SK-N-SH (cell line): Measurements from ENCODE around the gene ELANE. TPM values are rescaled to one million over a fixed set of nuclear protein-coding genes. Genes with fewer than 3 reads are reported as not detected.

Experiments
- CTCF ChIA-PET: fragments of 300-600, 350-600 bp; formaldehyde crosslinking; extraction: SDS; loops from one replicate; lab custom pipeline; 2021; lab: Yijun Ruan, JAX
- POLR2A ChIA-PET: fragments of 350-600 bp; sonication (Branson Sonifier 250); formaldehyde crosslinking; extraction: SDS; loops from one replicate; lab custom pipeline; 2020; ENCODE audit warnings: antibody characterized with exemption, inconsistent platforms; lab: Yijun Ruan, JAX
- DNase-seq: peaks from one replicate; pipeline ENCODE4 v3.0.0; 2012
- H2AFZ ChIP-seq: fragments of 200-600 bp; sonication (generic); 2 replicates; pipeline ENCODE4 v1.8.1; 2016; ENCODE audit warnings: antibody characterized with exemption, mild to moderate bottlenecking, low read depth
- H3F3A ChIP-seq: fragments of 200-600 bp; sonication (generic); replicated peaks from 2 replicates; pipeline ENCODE3; 2016; ENCODE audit warnings: antibody characterized with exemption, mild to moderate bottlenecking; ENCODE audit not compliant: insufficient read depth
- H3K27ac ChIP-seq, 2 experiments: fragments of 200-500 bp in 1 of 2; fragments of 200-600 bp in 1 of 2; sonication (Bioruptor generic) in 1 of 2; sonication (generic), shearing (Covaris generic) in 1 of 2; 2 replicates each; pipeline versions ENCODE4 v1.5.1 to v1.6.1; 2014 to 2016; ENCODE audit warnings: low read depth in 2 of 2, inconsistent platforms in 1 of 2, low read length in 1 of 2, mild to moderate bottlenecking in 1 of 2, mixed read lengths in 1 of 2
- H3K27me3 ChIP-seq: fragments of 200-600 bp; sonication (generic), shearing (Covaris generic); 2 replicates; pipeline ENCODE4 v1.6.1; 2016; ENCODE audit warnings: mixed run types; ENCODE audit not compliant: insufficient read depth
- H3K36me3 ChIP-seq, 2 experiments: fragments of 200-500 bp in 1 of 2; fragments of 200-600 bp in 1 of 2; sonication (Bioruptor generic) in 1 of 2; sonication (generic) in 1 of 2; replicated peaks in 1 of 2; 2 replicates each; pipeline versions ENCODE3 to v1.5.1; 2014 to 2016; ENCODE audit warnings: low read length in 1 of 2, mild to moderate bottlenecking in 1 of 2; ENCODE audit not compliant: insufficient read depth in 2 of 2, control insufficient read depth in 1 of 2
- H3K4me1 ChIP-seq, 2 experiments: fragments of 200-500 bp in 1 of 2; fragments of 200-600 bp in 1 of 2; sonication (Bioruptor generic) in 1 of 2; sonication (generic), shearing (Covaris generic) in 1 of 2; 2 replicates each; pipeline versions ENCODE4 v1.5.1 to v1.6.1; 2014 to 2016; ENCODE audit warnings: low read depth in 1 of 2, low read length in 1 of 2, mixed run types in 1 of 2; ENCODE audit not compliant: insufficient read depth in 2 of 2, control insufficient read depth in 1 of 2
- H3K4me2 ChIP-seq: fragments of 200-600 bp; sonication (generic), shearing (Covaris generic); 2 replicates; pipeline ENCODE4 v1.6.1; 2017; ENCODE audit warnings: mixed run types
- H3K4me3 ChIP-seq, 2 experiments: fragments of 200-500 bp in 1 of 2; fragments of 200-600 bp in 1 of 2; sonication (Bioruptor generic) in 1 of 2; sonication (generic), shearing (Covaris generic) in 1 of 2; 2 replicates each; pipeline versions ENCODE4 v1.5.1 to v1.8.1; 2014 to 2016; ENCODE audit warnings: low read depth in 2 of 2, inconsistent platforms in 1 of 2, low read length in 1 of 2, mild to moderate bottlenecking in 1 of 2, mixed read lengths in 1 of 2, moderate library complexity in 1 of 2
- H3K79me2 ChIP-seq: fragments of 200-600 bp; sonication (generic); 2 replicates; pipeline ENCODE4 v1.8.1; 2017; ENCODE audit warnings: mild to moderate bottlenecking; ENCODE audit not compliant: insufficient read depth
- H3K9ac ChIP-seq: fragments of 200-600 bp; sonication (generic); 2 replicates; pipeline ENCODE4 v1.6.1; 2017; ENCODE audit warnings: mixed run types
- H3K9me2 ChIP-seq: fragments of 200-600 bp; sonication (generic); 2 replicates; pipeline ENCODE4 v1.6.1; 2017; ENCODE audit warnings: mixed run types
- H3K9me3 ChIP-seq: fragments of 200-600 bp; sonication (generic); 2 replicates; pipeline ENCODE4 v1.6.1; 2017; ENCODE audit warnings: mixed run types, mild to moderate bottlenecking, moderate library complexity
- H4K20me1 ChIP-seq: fragments of 200-600 bp; sonication (generic); 2 replicates; pipeline ENCODE4 v1.6.1; 2017; ENCODE audit warnings: mild to moderate bottlenecking, mixed run types; ENCODE audit not compliant: insufficient read depth
- ELF1 ChIP-seq: IDR thresholded peaks from 2 replicates; pipeline ENCODE4 v1.4.0; 2012
- EP300 ChIP-seq, 2 experiments: IDR thresholded peaks; 2 replicates each; pipeline versions ENCODE4 v1.4.0 to v1.6.1; 2012; ENCODE audit warnings: borderline replicate concordance in 1 of 2, low read depth in 1 of 2, low read length in 1 of 2
- FOXJ3 ChIP-seq: sonication (generic); formaldehyde crosslinking; IDR thresholded peaks from 2 replicates; pipeline ENCODE4 v1.5.1; 2020; ENCODE audit warnings: mild to moderate bottlenecking, missing genetic modification reagents
- FOXM1 ChIP-seq: IDR thresholded peaks from 2 replicates; pipeline ENCODE4 v1.4.0; 2012; ENCODE audit warnings: low read depth, mild to moderate bottlenecking
- GABPA ChIP-seq: IDR thresholded peaks from 2 replicates; pipeline ENCODE4 v1.4.0; 2012; ENCODE audit warnings: low read depth, mild to moderate bottlenecking
- MEF2A ChIP-seq: IDR thresholded peaks from 2 replicates; pipeline ENCODE4 v1.4.0; 2012; ENCODE audit warnings: low read depth, borderline replicate concordance
- MXI1 ChIP-seq: IDR thresholded peaks from 2 replicates; pipeline ENCODE4 v1.6.1; 2012; ENCODE audit warnings: mild to moderate bottlenecking, low read depth, low read length, improper control_type of control experiment
- NFIC ChIP-seq: IDR thresholded peaks from 2 replicates; pipeline ENCODE4 v1.4.0; 2012; ENCODE audit warnings: borderline replicate concordance
- POLR2AphosphoS5 ChIP-seq: IDR thresholded peaks from 2 replicates; pipeline ENCODE4 v1.6.1; 2012; ENCODE audit warnings: low read depth, low read length
- RAD21 ChIP-seq: IDR thresholded peaks from 2 replicates; pipeline ENCODE4 v1.6.1; 2012; ENCODE audit warnings: mild to moderate bottlenecking, low read length
- RCOR1 ChIP-seq: fragments of 150-350 bp; IDR thresholded peaks from 2 replicates; pipeline ENCODE4 v1.6.1; 2017; ENCODE audit warnings: antibody characterized with exemption, low read length
- RFX5 ChIP-seq: IDR thresholded peaks from 2 replicates; pipeline ENCODE4 v1.6.1; 2012; ENCODE audit warnings: mild to moderate bottlenecking, improper control_type of control experiment, low read length
- SIN3A ChIP-seq: IDR thresholded peaks from 2 replicates; pipeline ENCODE4 v1.6.1; 2012; ENCODE audit warnings: low read depth, mild to moderate bottlenecking, low read length, moderate library complexity, borderline replicate concordance
- SMC3 ChIP-seq: IDR thresholded peaks from 2 replicates; pipeline ENCODE4 v1.6.1; 2012; ENCODE audit warnings: low read depth, low read length, improper control_type of control experiment
- TCF12 ChIP-seq: IDR thresholded peaks from 2 replicates; pipeline ENCODE4 v1.4.0; 2012
- YY1 ChIP-seq: IDR thresholded peaks from 2 replicates; pipeline ENCODE4 v1.4.0; 2012; ENCODE audit warnings: low read depth, mild to moderate bottlenecking
- WGBS: methylation state at CpG from one replicate; pipeline ENCODE4 v1.1.6; 2017; ENCODE audit warnings: low lambda C conversion rate; 5-methylcytosine and 5-hydroxymethylcytosine counted together
- polyA plus RNA-seq, 3 experiments: library from polyadenylated mRNA; depleted of rRNA; stranded (reverse); fragments of >200 nt; gene quantifications; 2 replicates each; pipeline ENCODE4 v1.2.3, GENCODE V29; 2012
- TF ChIP-seq, protein P1 (sequence below): IDR thresholded peaks from 2 replicates; pipeline ENCODE4 v1.4.0; 2012; ENCODE audit warnings: low read depth
- TF ChIP-seq, protein P2 (sequence below): IDR thresholded peaks from 2 replicates; pipeline ENCODE4 v1.6.1; 2012; ENCODE audit warnings: mild to moderate bottlenecking, low read depth, low read length, moderate library complexity
- TF ChIP-seq, protein P3 (sequence below): fragments of 150-350 bp; IDR thresholded peaks from 2 replicates; pipeline ENCODE4 v1.6.1; 2016; ENCODE audit warnings: mild to moderate bottlenecking, low read depth, low read length
- TF ChIP-seq, protein P4 (sequence below): IDR thresholded peaks from 2 replicates; pipeline ENCODE4 v1.4.0; 2012; ENCODE audit warnings: low read depth, borderline replicate concordance

ELANE gene
- polyA plus RNA-seq, 1 of the 3 experiments (the other 2 are of a cell fraction) = not detected

DNA sequence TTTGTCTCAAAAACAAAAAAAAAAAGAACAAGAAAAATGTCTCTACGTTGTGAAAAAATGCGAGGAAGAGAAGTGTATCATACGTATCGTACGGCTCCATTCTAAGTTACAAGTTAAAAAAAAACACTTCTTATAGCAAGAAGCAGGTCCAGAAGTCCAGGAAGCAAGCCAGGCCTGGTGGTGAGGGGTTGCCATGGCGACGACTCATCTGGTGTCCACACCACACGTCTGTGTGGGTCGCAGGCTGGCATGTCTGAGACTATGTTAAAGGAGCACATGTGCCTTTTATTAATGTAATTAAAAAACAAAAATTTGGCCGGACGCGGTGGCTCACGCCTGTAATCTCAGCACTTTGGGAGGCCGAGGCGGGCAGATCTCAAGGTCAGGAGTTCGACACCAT lies 35.0 kb downstream of the ELANE start:
- WGBS = 71% methylated on average over 16 of the region's 16 CpGs

DNA sequence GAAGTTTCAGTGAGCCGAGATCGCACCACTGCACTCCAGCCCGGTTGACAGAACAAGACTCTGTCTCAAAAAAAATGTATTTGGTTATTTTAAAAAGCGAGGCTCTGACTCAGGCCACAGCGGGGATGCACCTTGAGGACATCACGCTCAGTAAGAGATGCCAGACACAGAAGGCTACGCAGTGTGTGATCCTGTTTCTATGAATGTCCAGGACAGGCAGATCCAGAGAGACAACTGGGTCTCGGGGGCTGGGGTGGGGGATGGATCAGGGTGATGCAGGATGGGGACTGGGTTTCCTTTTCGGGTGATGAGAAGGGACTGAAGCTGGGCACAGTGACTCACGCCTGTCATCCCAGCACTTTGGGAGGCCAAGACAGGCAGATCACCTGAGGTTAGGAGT lies 35.5 kb downstream of the ELANE start:
- Histone ChIP-seq H3K4me2 (no peak overlapping the region), H3K27me3 (no peaks in the 10 kb centered on the region), H3K36me3 (peaks cover 4 to 51% of the 10 kb centered on the region in 2 experiments), H3K9me2 (no peaks in the 10 kb centered on the region), H4K20me1 (no peaks in the 10 kb centered on the region), H3K79me2 (peaks cover 14% of the 10 kb centered on the region), H3K27ac (peak overlapping the region in 1 of 2 experiments; percentile 2; a peak in 2 of 4 replicates), H3F3A (peaks cover 6% of the 10 kb centered on the region), H3K4me1 (peaks cover 0 to 20% of the 10 kb centered on the region in 2 experiments; a peak in 1 of 4 replicates), H2AFZ (no peak overlapping the region), H3K4me3 (no peak overlapping the region), H3K9ac (no peak overlapping the region), H3K9me3 (no peaks in the 10 kb centered on the region)
- no peak for DNase-seq
- WGBS = 96% methylated on average over 8 of the region's 10 CpGs
- CTCF ChIA-PET = interaction anchor here (1.8 kb wide), 1 partner anchor 24 kb away, joined by 5 read pairs; no protein-coding TSS in a partner anchor
- POLR2A ChIA-PET = no interaction called here
- TF ChIP-seq, protein P1, sequence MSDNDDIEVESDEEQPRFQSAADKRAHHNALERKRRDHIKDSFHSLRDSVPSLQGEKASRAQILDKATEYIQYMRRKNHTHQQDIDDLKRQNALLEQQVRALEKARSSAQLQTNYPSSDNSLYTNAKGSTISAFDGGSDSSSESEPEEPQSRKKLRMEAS = no peak
- TF ChIP-seq, protein P2, sequence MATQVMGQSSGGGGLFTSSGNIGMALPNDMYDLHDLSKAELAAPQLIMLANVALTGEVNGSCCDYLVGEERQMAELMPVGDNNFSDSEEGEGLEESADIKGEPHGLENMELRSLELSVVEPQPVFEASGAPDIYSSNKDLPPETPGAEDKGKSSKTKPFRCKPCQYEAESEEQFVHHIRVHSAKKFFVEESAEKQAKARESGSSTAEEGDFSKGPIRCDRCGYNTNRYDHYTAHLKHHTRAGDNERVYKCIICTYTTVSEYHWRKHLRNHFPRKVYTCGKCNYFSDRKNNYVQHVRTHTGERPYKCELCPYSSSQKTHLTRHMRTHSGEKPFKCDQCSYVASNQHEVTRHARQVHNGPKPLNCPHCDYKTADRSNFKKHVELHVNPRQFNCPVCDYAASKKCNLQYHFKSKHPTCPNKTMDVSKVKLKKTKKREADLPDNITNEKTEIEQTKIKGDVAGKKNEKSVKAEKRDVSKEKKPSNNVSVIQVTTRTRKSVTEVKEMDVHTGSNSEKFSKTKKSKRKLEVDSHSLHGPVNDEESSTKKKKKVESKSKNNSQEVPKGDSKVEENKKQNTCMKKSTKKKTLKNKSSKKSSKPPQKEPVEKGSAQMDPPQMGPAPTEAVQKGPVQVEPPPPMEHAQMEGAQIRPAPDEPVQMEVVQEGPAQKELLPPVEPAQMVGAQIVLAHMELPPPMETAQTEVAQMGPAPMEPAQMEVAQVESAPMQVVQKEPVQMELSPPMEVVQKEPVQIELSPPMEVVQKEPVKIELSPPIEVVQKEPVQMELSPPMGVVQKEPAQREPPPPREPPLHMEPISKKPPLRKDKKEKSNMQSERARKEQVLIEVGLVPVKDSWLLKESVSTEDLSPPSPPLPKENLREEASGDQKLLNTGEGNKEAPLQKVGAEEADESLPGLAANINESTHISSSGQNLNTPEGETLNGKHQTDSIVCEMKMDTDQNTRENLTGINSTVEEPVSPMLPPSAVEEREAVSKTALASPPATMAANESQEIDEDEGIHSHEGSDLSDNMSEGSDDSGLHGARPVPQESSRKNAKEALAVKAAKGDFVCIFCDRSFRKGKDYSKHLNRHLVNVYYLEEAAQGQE = no peak
- no peak for TF ChIP-seq TCF12
- TF ChIP-seq POLR2AphosphoS5 = no peak
- TF ChIP-seq FOXJ3 = no peak
- TF ChIP-seq ELF1 = no peak
- no peak for TF ChIP-seq NFIC
- TF ChIP-seq, protein P3, sequence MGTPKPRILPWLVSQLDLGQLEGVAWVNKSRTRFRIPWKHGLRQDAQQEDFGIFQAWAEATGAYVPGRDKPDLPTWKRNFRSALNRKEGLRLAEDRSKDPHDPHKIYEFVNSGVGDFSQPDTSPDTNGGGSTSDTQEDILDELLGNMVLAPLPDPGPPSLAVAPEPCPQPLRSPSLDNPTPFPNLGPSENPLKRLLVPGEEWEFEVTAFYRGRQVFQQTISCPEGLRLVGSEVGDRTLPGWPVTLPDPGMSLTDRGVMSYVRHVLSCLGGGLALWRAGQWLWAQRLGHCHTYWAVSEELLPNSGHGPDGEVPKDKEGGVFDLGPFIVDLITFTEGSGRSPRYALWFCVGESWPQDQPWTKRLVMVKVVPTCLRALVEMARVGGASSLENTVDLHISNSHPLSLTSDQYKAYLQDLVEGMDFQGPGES = no peak
- no peak for TF ChIP-seq RFX5
- TF ChIP-seq, protein P4, sequence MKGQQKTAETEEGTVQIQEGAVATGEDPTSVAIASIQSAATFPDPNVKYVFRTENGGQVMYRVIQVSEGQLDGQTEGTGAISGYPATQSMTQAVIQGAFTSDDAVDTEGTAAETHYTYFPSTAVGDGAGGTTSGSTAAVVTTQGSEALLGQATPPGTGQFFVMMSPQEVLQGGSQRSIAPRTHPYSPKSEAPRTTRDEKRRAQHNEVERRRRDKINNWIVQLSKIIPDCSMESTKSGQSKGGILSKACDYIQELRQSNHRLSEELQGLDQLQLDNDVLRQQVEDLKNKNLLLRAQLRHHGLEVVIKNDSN = no peak
- no peak for TF ChIP-seq RAD21
- no peak for TF ChIP-seq FOXM1
- TF ChIP-seq YY1 = no peak
- TF ChIP-seq MEF2A = no peak
- no peak for TF ChIP-seq SMC3
- no peak for TF ChIP-seq SIN3A
- TF ChIP-seq, all 33 proteins: peak for 0

More for the DNA sequence above, 35.0 kb downstream of the ELANE start:
- Histone ChIP-seq H2AFZ (no peak overlapping the region), H3K27me3 (no peaks in the 10 kb centered on the region), H3K4me3 (no peak overlapping the region), H3K79me2 (peaks cover 9% of the 10 kb centered on the region), H3K27ac (peak overlapping the region in 1 of 2 experiments; percentile 72; a peak in 2 of 4 replicates), H4K20me1 (no peaks in the 10 kb centered on the region), H3K9me2 (no peaks in the 10 kb centered on the region), H3F3A (peaks cover 6% of the 10 kb centered on the region), H3K36me3 (peaks cover 4 to 54% of the 10 kb centered on the region in 2 experiments), H3K9me3 (no peaks in the 10 kb centered on the region), H3K4me1 (peaks cover 0 to 19% of the 10 kb centered on the region in 2 experiments; a peak in 1 of 4 replicates), H3K9ac (no peak overlapping the region), H3K4me2 (no peak overlapping the region)
- ChIA-PET CTCF (interaction anchor here (0.9 to 1.8 kb wide), 2 partner anchors 24 to 134 kb away, joined by 3 to 5 read pairs; partner anchors contain the start of gene RNU6-2), POLR2A (no interaction called here)
- TF ChIP-seq FOXJ3 (0 out of 2 replicates have a peak, but pooled peaks have one; percentile 18), RCOR1 (peak; percentile 29; the same call in 1 of the 2 replicates), EP300 (IDR thresholded peaks at IDR 0.05; ENCODE audit: borderline replicate concordance in 1 of 2, low read depth in 1 of 2, low read length in 1 of 2) (peak in 1 of 2 experiments; percentile 30; a peak in 1 of 4 replicates), MXI1 (peak; percentile 97), GABPA (no peak)
- TF ChIP-seq, protein P1 = no peak
- peak; percentile 92 for DNase-seq
